GM21367 (cell line): ENCODE measurements around the gene CCDC34.

ENCODE experiments used
- ATAC-seq: cut with Tn5 transposase; IDR thresholded peaks from one replicate; pipeline ENCODE4 v1.9.1; 2021; ENCODE audit not compliant: unreplicated experiment

CCDC34 gene

DNA sequence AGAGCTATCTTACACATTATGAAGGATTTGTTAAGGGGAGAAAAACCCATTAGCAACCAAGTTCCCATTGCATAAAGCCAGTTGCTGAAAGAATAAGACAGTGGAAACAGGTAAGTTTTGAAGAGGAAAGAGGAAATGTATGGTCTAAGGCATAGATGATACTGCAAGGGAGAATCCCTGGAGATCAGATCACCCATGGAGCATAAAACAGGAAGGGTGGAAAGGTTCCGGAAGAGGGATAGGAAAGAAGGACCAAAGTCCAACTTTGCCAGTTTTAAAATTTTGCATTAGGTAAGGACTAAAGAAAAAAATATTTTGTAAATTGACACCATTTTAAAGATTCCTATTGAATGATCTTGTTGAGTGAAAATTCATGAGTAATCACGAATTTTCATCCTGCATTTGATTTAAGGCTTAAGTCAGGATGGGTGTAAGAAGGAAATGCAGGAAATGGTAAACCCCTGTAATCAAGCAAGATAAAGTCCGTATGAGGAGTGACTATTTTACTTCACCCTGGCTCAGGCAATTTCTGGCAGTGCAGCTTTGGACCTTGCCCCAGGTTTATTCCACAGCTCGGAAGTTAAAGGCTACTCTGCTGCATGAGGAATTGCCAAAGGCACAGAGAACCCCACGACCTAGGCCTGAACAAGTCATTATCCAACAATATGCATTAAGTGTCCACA is 70.9 kb downstream of the CCDC34 start:
- ATAC-seq = no peak

- no peak for ATAC-seq
These were observed 71.6 kb downstream of the CCDC34 start for GRCh38 chr11:27291302-27291889.

GRCh38 chr11:27290261-27291050 is 72.6 kb downstream of the CCDC34 start:
- ATAC-seq = no peak
